GM10248 (cell line): ENCODE results near the gene TTC33.

Experiments
- CTCF ChIA-PET: fragments of 300-600 bp; sonication (Branson Sonifier 250); formaldehyde crosslinking; extraction: SDS; loops from one replicate; lab custom pipeline; 2021; ENCODE audit warnings: antibody characterized with exemption; lab: Yijun Ruan, JAX
- POLR2A ChIA-PET: fragments of 350-650 bp; sonication (Branson Sonifier 250); formaldehyde crosslinking; extraction: SDS; loops from one replicate; lab custom pipeline; 2020; ENCODE audit warnings: antibody characterized with exemption; lab: Yijun Ruan, JAX
- DNase-seq: peaks from one replicate; pipeline ENCODE4 v3.0.0; 2012; ENCODE audit errors: extremely low spot score
- CTCF ChIP-seq: IDR thresholded peaks from 2 replicates; pipeline ENCODE4 v1.5.1; 2012; ENCODE audit warnings: mild to moderate bottlenecking, low read depth; ENCODE audit errors: extremely low read depth, missing control alignments, control extremely low read depth

Gene TTC33

GRCh38 chr5:40655138-40655537, 100.6 kb downstream of the TTC33 start:
- no peak for TF ChIP-seq CTCF
- POLR2A ChIA-PET = no interaction called here
- DNase-seq = no peak
- CTCF ChIA-PET = interaction anchor here (1.7 kb wide), 1 partner anchor 8 kb away, joined by 4 read pairs; no protein-coding TSS in a partner anchor

GRCh38 chr5:40654377-40654991, 101.3 kb downstream of the TTC33 start:
- TF ChIP-seq CTCF = no peak
- ChIA-PET POLR2A (no interaction called here), CTCF (interaction anchor here (0.9 to 1.7 kb wide), 3 partner anchors 8 to 14 kb away, joined by 3 to 5 read pairs (median 4); no protein-coding TSS in a partner anchor)
- DNase-seq = no peak

- CTCF ChIA-PET = interaction anchor here (0.9 to 1.2 kb wide), 6 partner anchors 9 to 53 kb away, joined by 3 to 5 read pairs (median 4); no protein-coding TSS in a partner anchor
Observed at GRCh38 chr5:40653221-40654022, 102.3 kb downstream of the TTC33 start.

GRCh38 chr5:40652441-40653220, 103.1 kb downstream of the TTC33 start:
- no peak for TF ChIP-seq CTCF
- no peak for DNase-seq
- ChIA-PET CTCF (interaction anchor here (1.0 to 1.2 kb wide), 3 partner anchors 9 to 19 kb away, joined by 4 read pairs; no protein-coding TSS in a partner anchor), POLR2A (no interaction called here)

More at GRCh38 chr5:40653221-40654022, 102.3 kb downstream of the TTC33 start:
- no peak for DNase-seq
- POLR2A ChIA-PET = no interaction called here
- TF ChIP-seq CTCF = no peak

- TF ChIP-seq CTCF = no peak
- ChIA-PET CTCF (no interaction called here), POLR2A (no interaction called here)
- no peak for DNase-seq
Observed at GRCh38 chr5:40651201-40651600, 104.6 kb downstream of the TTC33 start.

GRCh38 chr5:40649463-40650030, 106.2 kb downstream of the TTC33 start:
- no peak for DNase-seq
- TF ChIP-seq CTCF = no peak
- POLR2A ChIA-PET = no interaction called here
- CTCF ChIA-PET = no interaction called here
